Stimulated activated naive CD8-positive, alpha-beta T cell treated with anti-CD3 and anti-CD28 coated beads, Interleukin-15, amount 100 ng/mL, for 72 hours (primary cell): ENCODE measurements around the gene PTPN9.
A peak's percentile ranks its signal among the peaks of the same experiment; 100 is the strongest.

ENCODE experiments used
- ATAC-seq: fragments of 150-1000 bp; cut with Tn5 transposase; 2 replicates; pipeline ENCODE4 v1.10.0; 2021; ENCODE audit warnings: mild to moderate bottlenecking, moderate library complexity
- DNase-seq, 2 donors: peaks; one replicate each; pipeline ENCODE4 v3.0.0; 2021 to 2022
- H3K27ac Mint-ChIP-seq, 2 donors: one replicate each; pipeline ENCODE4 v1.8.0; 2022; ENCODE audit warnings: mild to moderate bottlenecking in 2 of 2, mixed read lengths in 2 of 2, moderate library complexity in 2 of 2
- H3K27me3 Mint-ChIP-seq: one replicate; pipeline ENCODE4 v1.8.0; 2022; ENCODE audit warnings: mixed read lengths
- H3K4me1 Mint-ChIP-seq: one replicate; pipeline ENCODE4 v1.8.0; 2022; ENCODE audit warnings: mild to moderate bottlenecking, mixed read lengths
- H3K4me3 Mint-ChIP-seq, 2 donors: one replicate each; pipeline ENCODE4 v1.8.0; 2022; ENCODE audit warnings: mild to moderate bottlenecking in 2 of 2, mixed read lengths in 2 of 2, moderate library complexity in 1 of 2
- H3K9me3 Mint-ChIP-seq, 2 donors: one replicate each; pipeline ENCODE4 v1.8.0; 2022; ENCODE audit warnings: mixed read lengths in 2 of 2

Gene PTPN9

GRCh38 chr15:75578948-75579920 lies at the start of gene PTPN9:
PTPN9 (minus strand) TSS chr15:75579315; CDS start chr15:75578776, 539 bp downstream.
- peak; percentile 88 for ATAC-seq
- no peaks in the 10 kb centered on the region for H3K27me3 Mint-ChIP-seq
- peak within 1 kb of the TSS; percentile 97 to 98 for H3K27ac Mint-ChIP-seq
- H3K9me3 Mint-ChIP-seq: no peaks in the 10 kb centered on the region
- peak within 1 kb of the TSS; percentile 92 to 94 for H3K4me3 Mint-ChIP-seq
- DNase-seq: peak; percentile 69 to 73
- H3K4me1 Mint-ChIP-seq: peaks cover 21% of the 10 kb centered on the region

- peaks cover 47% of the 10 kb centered on the region for H3K4me1 Mint-ChIP-seq
Observed at GRCh38 chr15:75625542-75626347, 46.6 kb upstream of the PTPN9 start, which contains the start of gene SNUPN. SNUPN (minus strand) TSS chr15:75625725; CDS start chr15:75621051, 4,674 bp downstream.

GRCh38 chr15:75622505-75622904 lies 43.4 kb upstream of the PTPN9 start:
- DNase-seq: no peak
- Mint-ChIP-seq H3K4me3 (no peak overlapping the region), H3K27me3 (no peaks in the 10 kb centered on the region), H3K27ac (peak overlapping the region in 1 of 2 donors; percentile 13), H3K9me3 (no peaks in the 10 kb centered on the region), H3K4me1 (peaks cover 58% of the 10 kb centered on the region)
- ATAC-seq: no peak

More at GRCh38 chr15:75625542-75626347, 46.6 kb upstream of the PTPN9 start, which contains the start of gene SNUPN:
- Mint-ChIP-seq H3K27ac (peak within 1 kb of the TSS; percentile 98 to 99), H3K9me3 (no peaks in the 10 kb centered on the region), H3K4me3 (peak within 1 kb of the TSS; percentile 98 to 99), H3K27me3 (no peaks in the 10 kb centered on the region)
- ATAC-seq: peak; percentile 95
- DNase-seq: peak; percentile 88 to 94

GRCh38 chr15:75620841-75621391 lies 41.8 kb upstream of the PTPN9 start:
- DNase-seq (no peak), ATAC-seq (no peak)
- peaks cover 46% of the 10 kb centered on the region for H3K4me1 Mint-ChIP-seq
- no peaks in the 10 kb centered on the region for H3K27me3 Mint-ChIP-seq
- no peaks in the 10 kb centered on the region for H3K9me3 Mint-ChIP-seq
- peak overlapping the region; percentile 55 to 58 for H3K4me3 Mint-ChIP-seq
- peak overlapping the region; percentile 77 to 91 for H3K27ac Mint-ChIP-seq

GRCh38 chr15:75620058-75620820 lies 41.1 kb upstream of the PTPN9 start:
- Mint-ChIP-seq H3K4me3 (peak overlapping the region; percentile 55 to 58), H3K9me3 (no peaks in the 10 kb centered on the region), H3K4me1 (peaks cover 44% of the 10 kb centered on the region), H3K27me3 (no peaks in the 10 kb centered on the region), H3K27ac (peak overlapping the region; percentile 77 to 90)
- no peak for DNase-seq
- ATAC-seq: no peak

GRCh38 chr15:75616766-75617165 lies 37.7 kb upstream of the PTPN9 start:
- H3K9me3 Mint-ChIP-seq: no peaks in the 10 kb centered on the region
- no peak overlapping the region for H3K4me3 Mint-ChIP-seq
- H3K27me3 Mint-ChIP-seq: no peaks in the 10 kb centered on the region
- peaks cover 26% of the 10 kb centered on the region for H3K4me1 Mint-ChIP-seq
- H3K27ac Mint-ChIP-seq: no peak overlapping the region
- ATAC-seq (no peak), DNase-seq (no peak)

GRCh38 chr15:75606711-75607699 lies 27.9 kb upstream of the PTPN9 start:
- H3K4me3 Mint-ChIP-seq: peak overlapping the region; percentile 31 to 48
- peak; percentile 93 for ATAC-seq
- DNase-seq: peak in 1 of 2 donors; percentile 26
- H3K27ac Mint-ChIP-seq: peak overlapping the region; percentile 51 to 91
- H3K4me1 Mint-ChIP-seq: peaks cover 35% of the 10 kb centered on the region
- H3K9me3 Mint-ChIP-seq: no peaks in the 10 kb centered on the region
- no peaks in the 10 kb centered on the region for H3K27me3 Mint-ChIP-seq

GRCh38 chr15:75606026-75606425 lies 26.9 kb upstream of the PTPN9 start:
- no peak for ATAC-seq
- Mint-ChIP-seq H3K27me3 (no peaks in the 10 kb centered on the region), H3K4me3 (peak overlapping the region; percentile 48 to 57), H3K27ac (peak overlapping the region; percentile 51 to 91), H3K4me1 (peaks cover 40% of the 10 kb centered on the region), H3K9me3 (no peaks in the 10 kb centered on the region)
- DNase-seq: no peak

GRCh38 chr15:75599401-75599800 lies 20.3 kb upstream of the PTPN9 start:
- Mint-ChIP-seq H3K4me3 (no peak overlapping the region), H3K4me1 (peaks cover 25% of the 10 kb centered on the region), H3K27ac (no peak overlapping the region), H3K9me3 (no peaks in the 10 kb centered on the region), H3K27me3 (no peaks in the 10 kb centered on the region)
- DNase-seq (no peak), ATAC-seq (no peak)

GRCh38 chr15:75598361-75598760 lies 19.2 kb upstream of the PTPN9 start:
- Mint-ChIP-seq H3K27me3 (no peaks in the 10 kb centered on the region), H3K9me3 (no peaks in the 10 kb centered on the region), H3K4me3 (peak overlapping the region in 1 of 2 donors; percentile 27), H3K27ac (peak overlapping the region; percentile 9 to 88), H3K4me1 (peaks cover 25% of the 10 kb centered on the region)
- DNase-seq (no peak), ATAC-seq (no peak)

GRCh38 chr15:75597667-75598341 lies 18.7 kb upstream of the PTPN9 start:
- no peaks in the 10 kb centered on the region for H3K27me3 Mint-ChIP-seq
- peak; percentile 19 to 26 for DNase-seq
- peak overlapping the region; percentile 34 to 71 for H3K4me3 Mint-ChIP-seq
- H3K27ac Mint-ChIP-seq: peak overlapping the region; percentile 9 to 79
- peaks cover 25% of the 10 kb centered on the region for H3K4me1 Mint-ChIP-seq
- peak; percentile 68 for ATAC-seq
- H3K9me3 Mint-ChIP-seq: no peaks in the 10 kb centered on the region

- no peak for DNase-seq
- Mint-ChIP-seq H3K4me3 (no peak overlapping the region), H3K27ac (peak overlapping the region in 1 of 2 donors; percentile 79)
Observed at GRCh38 chr15:75596703-75597345, 17.7 kb upstream of the PTPN9 start.

GRCh38 chr15:75594276-75594675 lies 15.2 kb upstream of the PTPN9 start:
- Mint-ChIP-seq H3K27me3 (no peaks in the 10 kb centered on the region), H3K4me3 (no peak overlapping the region), H3K27ac (peak overlapping the region in 1 of 2 donors; percentile 65), H3K9me3 (no peaks in the 10 kb centered on the region), H3K4me1 (peaks cover 39% of the 10 kb centered on the region)
- ATAC-seq: no peak
- no peak for DNase-seq

More at GRCh38 chr15:75596703-75597345, 17.7 kb upstream of the PTPN9 start:
- Mint-ChIP-seq H3K4me1 (peaks cover 25% of the 10 kb centered on the region), H3K27me3 (no peaks in the 10 kb centered on the region), H3K9me3 (no peaks in the 10 kb centered on the region)
- no peak for ATAC-seq
